Body of pancreas (tissue), 4 donors: Measurements from ENCODE around the gene PNP. TPM values are rescaled to one million over a fixed set of nuclear protein-coding genes. Genes with fewer than 3 reads are reported as not detected.

Source experiments
- ATAC-seq: fragments of 150-250 bp; one replicate; pipeline ENCODE4 v1.9.1; 2016
- DNase-seq, 4 donors: peaks; one replicate each; pipeline ENCODE4 v3.0.0-alpha.2; 2019
- H3K27ac ChIP-seq, 4 donors: fragments of 200-600 bp; sonication (generic); 1 replicate in 3 of 4; 2 replicates in 1 of 4; pipeline versions ENCODE4 v1.5.1 to v1.6.1; 2016 to 2019; ENCODE audit warnings: mild to moderate bottlenecking in 1 of 4, mixed read lengths in 1 of 4, moderate library complexity in 1 of 4
- H3K27me3 ChIP-seq, 2 donors: fragments of 200-600 bp; sonication (generic); one replicate each; pipeline ENCODE4 v1.6.0; 2016; ENCODE audit warnings: mild to moderate bottlenecking in 1 of 2
- H3K36me3 ChIP-seq, 2 donors: fragments of 200-600 bp; sonication (generic); replicated peaks in 1 of 2; 2 replicates each; pipeline ENCODE4 v1.5.1; 2016; ENCODE audit warnings: low read depth in 2 of 2; ENCODE audit not compliant: insufficient read depth in 1 of 2
- H3K4me1 ChIP-seq: fragments of 200-600 bp; sonication (generic); one replicate; pipeline ENCODE4 v1.6.0; 2016
- H3K4me3 ChIP-seq, 2 donors: fragments of 200-600 bp; sonication (generic); 1 replicate in 1 of 2; 2 replicates in 1 of 2; pipeline ENCODE4 v1.5.1; 2016 to 2019
- H3K9me3 ChIP-seq, 3 donors: fragments of 200-600 bp; sonication (generic); 1 replicate in 2 of 3; 2 replicates in 1 of 3; pipeline ENCODE4 v1.5.1; 2016
- POLR2A ChIP-seq, 3 donors: fragments of 450-650 bp; IDR thresholded peaks; one replicate each; pipeline ENCODE4 v1.6.1; 2016; ENCODE audit warnings: antibody characterized with exemption in 3 of 3, mild to moderate bottlenecking in 2 of 3
- WGBS, 2 donors: methylation state at CpG; one replicate each; pipeline ENCODE4 v1.1.5; 2017; 5-methylcytosine and 5-hydroxymethylcytosine counted together
- intact Hi-C: fragments of 100-400 bp; cut with DNase I; formaldehyde crosslinking; loops from one replicate; pipeline ENCODE4 v1.15.1; 2023
- total RNA-seq, 2 donors: library from RNA; depleted of rRNA; stranded (reverse); fragments of >200 nt; gene quantifications; one replicate each; pipeline ENCODE4 v1.1.0, GENCODE V29; 2016
- TF ChIP-seq, protein P1 (sequence below), 7 experiments: fragments of 450-650 bp in 4 of 7; fragments of 200-600 bp in 3 of 7; sonication (generic) in 3 of 7; IDR thresholded peaks; one replicate each; pipeline ENCODE4 v1.5.1; 2016 to 2019; ENCODE audit warnings: antibody characterized with exemption in 7 of 7

Gene PNP
- total RNA-seq, 2 donors from 2014 or later = 20.4 to 24.9 TPM

- Histone ChIP-seq H3K4me3 (no peak overlapping the region), H3K9me3 (no peaks in the 10 kb centered on the region), H3K4me1 (peaks cover 14% of the 10 kb centered on the region), H3K27me3 (no peaks in the 10 kb centered on the region), H3K27ac (peak overlapping the region in 2 of 4 donors; percentile 13 to 41), H3K36me3 (peaks cover 0 to 18% of the 10 kb centered on the region in 2 donors)
- 27% methylated on average over 1 of the region's 1 CpG for WGBS, 2 donors
- intact Hi-C loops = no loop called here
- DNase-seq (peak in 3 of 4 donors; percentile 23 to 51 (median 44)), ATAC-seq (no peak)
- no peak for TF ChIP-seq POLR2A (IDR thresholded peaks at IDR 0.05)
- TF ChIP-seq, protein P1, sequence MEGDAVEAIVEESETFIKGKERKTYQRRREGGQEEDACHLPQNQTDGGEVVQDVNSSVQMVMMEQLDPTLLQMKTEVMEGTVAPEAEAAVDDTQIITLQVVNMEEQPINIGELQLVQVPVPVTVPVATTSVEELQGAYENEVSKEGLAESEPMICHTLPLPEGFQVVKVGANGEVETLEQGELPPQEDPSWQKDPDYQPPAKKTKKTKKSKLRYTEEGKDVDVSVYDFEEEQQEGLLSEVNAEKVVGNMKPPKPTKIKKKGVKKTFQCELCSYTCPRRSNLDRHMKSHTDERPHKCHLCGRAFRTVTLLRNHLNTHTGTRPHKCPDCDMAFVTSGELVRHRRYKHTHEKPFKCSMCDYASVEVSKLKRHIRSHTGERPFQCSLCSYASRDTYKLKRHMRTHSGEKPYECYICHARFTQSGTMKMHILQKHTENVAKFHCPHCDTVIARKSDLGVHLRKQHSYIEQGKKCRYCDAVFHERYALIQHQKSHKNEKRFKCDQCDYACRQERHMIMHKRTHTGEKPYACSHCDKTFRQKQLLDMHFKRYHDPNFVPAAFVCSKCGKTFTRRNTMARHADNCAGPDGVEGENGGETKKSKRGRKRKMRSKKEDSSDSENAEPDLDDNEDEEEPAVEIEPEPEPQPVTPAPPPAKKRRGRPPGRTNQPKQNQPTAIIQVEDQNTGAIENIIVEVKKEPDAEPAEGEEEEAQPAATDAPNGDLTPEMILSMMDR (IDR thresholded peaks at IDR 0.05) = no peak
Measured at GRCh38 chr14:20477211-20477876, 8.1 kb downstream of the PNP start.

- peaks cover 0 to 18% of the 10 kb centered on the region in 2 donors for H3K36me3 ChIP-seq
Measured at GRCh38 chr14:20478894-20479293, 9.7 kb downstream of the PNP start.

GRCh38 chr14:20482382-20482781 lies 13.2 kb downstream of the PNP start:
- H3K4me3 ChIP-seq = no peak overlapping the region
- H3K9me3 ChIP-seq = no peaks in the 10 kb centered on the region
- H3K27ac ChIP-seq = no peak overlapping the region
- no peak for ATAC-seq
- no peak for DNase-seq
- no peaks in the 10 kb centered on the region for H3K27me3 ChIP-seq
- TF ChIP-seq, protein P1 (IDR thresholded peaks at IDR 0.05) = no peak
- no peak for TF ChIP-seq POLR2A (IDR thresholded peaks at IDR 0.05)
- whole genome bisulfite sequencing, 2 donors = 73 to 81% methylated on average over 5 of the region's 5 CpGs
- peaks cover 4% of the 10 kb centered on the region for H3K4me1 ChIP-seq
- peaks cover 0 to 2% of the 10 kb centered on the region in 2 donors for H3K36me3 ChIP-seq
- intact Hi-C loops = no loop called here

More at GRCh38 chr14:20478894-20479293, 9.7 kb downstream of the PNP start:
- Histone ChIP-seq H3K4me3 (no peak overlapping the region), H3K4me1 (peaks cover 5% of the 10 kb centered on the region), H3K27me3 (no peaks in the 10 kb centered on the region), H3K27ac (no peak overlapping the region), H3K9me3 (no peaks in the 10 kb centered on the region)
- WGBS, 2 donors = 90 to 92% methylated on average over 2 of the region's 2 CpGs
- intact Hi-C loops = no loop called here
- DNase-seq = no peak
- no peak for ATAC-seq
- TF ChIP-seq, protein P1 (IDR thresholded peaks at IDR 0.05) = no peak
- no peak for TF ChIP-seq POLR2A (IDR thresholded peaks at IDR 0.05)

DNA sequence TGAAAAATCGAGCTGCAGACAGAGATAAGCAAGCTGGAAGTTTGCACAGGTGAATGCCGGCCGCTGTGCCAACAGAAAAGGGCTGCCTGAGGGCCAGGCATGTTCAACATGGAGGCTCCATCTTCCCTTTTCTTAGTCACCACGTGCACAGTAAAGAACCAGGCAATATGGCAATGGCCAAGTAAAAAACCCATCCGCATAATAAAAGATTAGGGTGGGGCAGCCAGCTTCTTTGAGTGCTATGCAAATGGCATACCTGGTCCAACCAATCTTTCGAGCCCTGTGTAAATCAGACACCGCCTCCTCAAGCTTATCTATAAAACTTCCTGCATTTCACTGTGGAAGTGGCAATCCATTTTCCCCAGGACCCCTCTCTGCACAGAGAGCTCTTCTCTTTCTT lies 16.7 kb downstream of the PNP start:
- no peak for TF ChIP-seq POLR2A (IDR thresholded peaks at IDR 0.05)
- TF ChIP-seq, protein P1 (IDR thresholded peaks at IDR 0.05) = no peak
- no peaks in the 10 kb centered on the region for H3K4me1 ChIP-seq
- no peak overlapping the region for H3K4me3 ChIP-seq
- peak in 1 of 4 donors; percentile 13 for DNase-seq
- no peak overlapping the region for H3K27ac ChIP-seq
- 41 to 44% methylated on average over 7 of the region's 7 CpGs for WGBS, 2 donors
- no peaks in the 10 kb centered on the region for H3K9me3 ChIP-seq
- H3K27me3 ChIP-seq = no peaks in the 10 kb centered on the region
- no peak for ATAC-seq
- intact Hi-C loops = no loop called here
- H3K36me3 ChIP-seq = no peaks in the 10 kb centered on the region
